HG03196 (cell line): Measurements from ENCODE around the gene GOLGA8B.
A peak's percentile ranks its signal among the peaks of the same experiment; 100 is the strongest.
"Not testable (repeated sequence)": the region's sequence is repeated elsewhere in the genome, so short reads cannot be mapped to it uniquely, and the experiment has no call there.

Experiments used
- ATAC-seq: cut with Tn5 transposase; IDR thresholded peaks from one replicate; pipeline ENCODE4 v1.9.1; 2021; ENCODE audit not compliant: unreplicated experiment

The GOLGA8B gene

GRCh38 chr15:34583399-34584329 lies at the start of gene GOLGA8B:
TSS of gene GOLGA8B (minus strand) at chr15:34583651. CDS start at chr15:34535912, 47,739 bp downstream.
- ATAC-seq: peak; percentile 63

- ATAC-seq: not testable (repeated sequence)
These were observed 49.7 kb upstream of the GOLGA8B start for GRCh38 chr15:34633165-34633564.

- no peak for ATAC-seq
These were observed 45.2 kb upstream of the GOLGA8B start for GRCh38 chr15:34628577-34629152.

DNA sequence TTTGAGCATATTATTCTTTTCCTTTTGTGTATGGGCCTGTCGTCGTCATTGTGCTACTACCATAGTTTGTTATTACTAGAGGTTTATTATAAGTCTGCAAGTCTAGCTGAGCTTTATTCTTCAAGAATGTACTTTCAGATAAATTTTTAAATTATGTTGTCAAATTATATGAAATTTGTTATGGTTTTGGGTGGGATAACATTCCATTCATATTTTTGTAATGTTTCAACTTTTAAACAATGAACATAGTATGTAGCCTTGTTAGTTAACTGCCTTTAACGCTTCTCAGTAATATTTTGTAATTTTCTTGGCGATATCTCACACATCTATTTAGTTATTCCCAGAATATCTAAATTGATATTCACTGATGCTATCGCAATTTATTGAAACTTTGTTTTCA lies 41.6 kb upstream of the GOLGA8B start:
- no peak for ATAC-seq

GRCh38 chr15:34621675-34622074 lies 38.2 kb upstream of the GOLGA8B start:
- no peak for ATAC-seq

- ATAC-seq: no peak
These were observed 37.4 kb upstream of the GOLGA8B start for GRCh38 chr15:34620814-34621213.

GRCh38 chr15:34620142-34620541 lies 36.7 kb upstream of the GOLGA8B start:
- ATAC-seq: no peak

DNA sequence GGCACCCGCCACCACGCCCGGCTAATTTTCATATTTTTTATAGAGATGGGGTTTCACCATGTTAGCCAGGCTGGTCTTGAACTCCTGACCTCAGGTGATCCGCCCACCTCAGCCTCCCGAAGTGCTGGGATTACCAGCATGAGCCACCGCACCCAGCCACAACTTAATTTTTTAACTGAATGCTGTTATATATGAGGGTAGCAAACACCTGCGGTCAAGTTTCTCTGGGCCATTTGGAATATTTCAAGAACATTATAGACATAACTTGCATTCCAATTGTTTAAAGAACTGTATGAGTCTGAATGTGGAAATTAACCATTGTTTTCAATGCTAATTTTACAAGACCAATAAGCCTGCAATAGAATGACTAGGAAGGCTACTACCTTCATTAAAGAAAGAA lies 35.7 kb upstream of the GOLGA8B start:
- ATAC-seq: no peak

- ATAC-seq: no peak
These were observed 34.6 kb upstream of the GOLGA8B start for GRCh38 chr15:34618073-34618472.

GRCh38 chr15:34616613-34617012 lies 33.2 kb upstream of the GOLGA8B start:
- no peak for ATAC-seq

DNA sequence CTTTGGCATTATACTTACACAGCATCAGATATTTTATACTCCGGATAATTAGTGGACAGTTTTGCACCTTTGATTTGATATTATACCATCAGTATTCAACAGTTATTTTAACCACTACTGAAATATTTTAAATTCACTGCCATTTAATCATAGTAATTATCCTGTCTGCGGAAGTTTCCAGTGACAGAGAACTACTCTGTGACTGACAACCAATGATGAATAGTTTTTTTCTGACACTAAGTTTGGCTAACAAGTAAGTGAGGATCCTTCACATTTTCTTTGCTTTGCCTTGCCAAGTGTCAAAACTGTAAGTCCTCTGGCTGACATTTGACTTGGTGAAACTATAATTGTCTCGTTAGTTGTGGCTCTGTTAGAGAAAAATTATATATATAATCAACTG lies 30.5 kb upstream of the GOLGA8B start:
- ATAC-seq: no peak

- no peak for ATAC-seq
These were observed 29.9 kb upstream of the GOLGA8B start for GRCh38 chr15:34613301-34613700.

DNA sequence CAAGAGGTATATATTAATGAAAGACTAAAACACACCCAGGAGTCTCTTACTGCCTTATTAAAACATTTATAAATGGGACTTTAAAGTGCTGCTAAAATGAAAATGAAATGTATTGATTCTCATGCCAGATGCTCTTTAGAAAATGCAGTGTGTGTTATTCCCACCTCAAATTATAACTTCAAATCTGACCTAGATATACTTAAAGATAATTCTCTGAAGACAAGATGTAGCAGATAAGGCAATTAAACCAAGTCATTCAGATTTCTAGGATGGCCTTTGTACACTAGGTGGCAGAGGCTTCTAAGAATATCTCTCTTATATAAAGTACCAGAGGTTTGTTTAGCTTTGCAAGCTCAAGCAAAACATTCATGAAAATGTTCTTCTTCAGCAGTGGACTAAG lies 26.9 kb upstream of the GOLGA8B start:
- ATAC-seq: no peak

DNA sequence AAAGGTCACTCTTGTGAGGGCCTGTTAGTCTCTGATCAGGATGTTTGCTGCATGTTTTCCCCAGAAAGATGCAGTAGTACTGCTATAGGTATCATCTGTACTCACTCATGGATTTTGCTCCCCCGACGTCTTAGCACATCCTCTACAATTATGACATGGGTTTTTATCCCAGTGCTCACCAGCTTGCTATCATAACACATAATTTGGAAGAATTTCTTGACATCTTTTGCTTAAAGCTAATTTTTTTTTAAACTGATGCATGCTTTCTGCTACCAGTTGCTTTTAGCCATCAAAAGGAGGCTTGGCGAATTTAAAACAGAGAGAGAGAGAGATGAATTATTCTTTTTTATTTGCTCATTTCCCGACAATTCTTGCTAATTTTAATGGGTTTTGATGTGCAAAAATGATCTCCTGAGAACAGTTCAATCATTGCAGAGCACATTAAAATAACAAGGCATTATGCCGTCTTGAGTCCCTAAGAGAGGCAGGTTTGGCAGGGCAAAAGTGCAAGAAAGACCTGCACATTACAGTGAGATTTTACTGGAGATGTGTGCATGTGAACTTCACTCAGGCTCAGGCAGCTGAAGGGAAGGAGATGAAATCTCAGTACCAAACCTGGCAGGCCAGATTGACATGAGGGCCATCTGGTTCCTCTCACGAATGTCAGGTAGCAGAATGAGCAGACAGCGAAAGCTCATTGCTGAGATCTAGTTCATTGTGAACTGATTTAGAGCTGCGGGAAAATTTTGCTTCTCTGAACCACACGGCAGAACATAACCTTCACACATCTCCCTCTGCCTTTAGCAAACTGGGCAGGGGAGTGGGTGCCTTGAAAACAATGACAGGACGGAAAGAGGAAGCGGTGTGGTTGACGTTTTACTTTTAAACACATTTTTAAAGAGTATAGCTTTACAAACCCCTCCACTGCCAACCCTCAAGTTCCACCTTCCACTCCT lies 25.9 kb upstream of the GOLGA8B start:
- ATAC-seq: no peak

- no peak for ATAC-seq
These were observed 25.1 kb upstream of the GOLGA8B start for GRCh38 chr15:34608517-34608916.

- ATAC-seq: no peak
These were observed 24.4 kb upstream of the GOLGA8B start for GRCh38 chr15:34607832-34608231.

DNA sequence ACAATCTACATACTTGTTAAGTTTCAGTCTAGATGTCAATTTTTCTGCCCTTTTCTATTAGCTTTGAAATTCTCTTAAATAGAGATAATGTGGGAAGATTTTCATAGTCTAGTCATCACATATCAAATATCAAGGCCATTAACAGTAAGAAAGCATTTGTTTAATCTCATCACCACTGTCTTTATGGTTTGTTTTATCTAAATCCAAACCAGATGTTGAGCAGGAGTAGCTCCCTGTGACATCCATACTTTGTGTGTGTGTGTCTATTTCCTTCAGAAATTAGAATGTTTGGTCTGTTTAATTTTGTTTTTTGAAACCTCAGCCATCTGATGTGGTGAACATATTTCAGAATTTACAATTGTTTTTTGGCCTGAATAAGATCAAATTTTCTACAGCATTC lies 23.1 kb upstream of the GOLGA8B start:
- no peak for ATAC-seq

DNA sequence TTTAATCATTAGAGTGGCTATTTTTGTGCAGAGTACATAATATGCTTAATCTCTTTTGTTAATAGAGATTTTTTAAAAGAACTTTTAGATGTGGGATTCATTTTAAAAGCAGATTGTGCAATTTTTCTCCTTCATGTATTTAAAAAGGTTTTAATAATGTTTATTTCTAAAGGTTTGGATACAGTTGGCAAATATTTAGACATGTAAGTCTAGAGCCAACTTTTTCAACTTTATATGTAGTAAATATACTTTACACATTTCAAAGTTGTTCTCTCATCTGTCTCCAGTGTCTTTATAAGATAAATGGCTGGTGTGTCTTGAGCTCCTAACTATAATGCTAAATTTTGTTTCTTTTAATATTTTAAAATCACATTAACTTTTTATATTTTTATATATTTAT lies 22.7 kb upstream of the GOLGA8B start:
- no peak for ATAC-seq

- ATAC-seq: no peak
These were observed 19.6 kb upstream of the GOLGA8B start for GRCh38 chr15:34603095-34603494.

- no peak for ATAC-seq
These were observed 17.5 kb upstream of the GOLGA8B start for GRCh38 chr15:34600923-34601322.
